GM21526 (cell line): ENCODE data around the gene LIN9.
A peak's percentile ranks its signal among the peaks of the same experiment; 100 is the strongest.
"Not testable (repeated sequence)": the region's sequence is repeated elsewhere in the genome, so short reads cannot be mapped to it uniquely, and the experiment has no call there.

Experiments
- ATAC-seq: cut with Tn5 transposase; IDR thresholded peaks from one replicate; pipeline ENCODE4 v1.9.1; 2021; ENCODE audit warnings: moderate library complexity; ENCODE audit not compliant: unreplicated experiment, low FRiP score

LIN9 gene

DNA sequence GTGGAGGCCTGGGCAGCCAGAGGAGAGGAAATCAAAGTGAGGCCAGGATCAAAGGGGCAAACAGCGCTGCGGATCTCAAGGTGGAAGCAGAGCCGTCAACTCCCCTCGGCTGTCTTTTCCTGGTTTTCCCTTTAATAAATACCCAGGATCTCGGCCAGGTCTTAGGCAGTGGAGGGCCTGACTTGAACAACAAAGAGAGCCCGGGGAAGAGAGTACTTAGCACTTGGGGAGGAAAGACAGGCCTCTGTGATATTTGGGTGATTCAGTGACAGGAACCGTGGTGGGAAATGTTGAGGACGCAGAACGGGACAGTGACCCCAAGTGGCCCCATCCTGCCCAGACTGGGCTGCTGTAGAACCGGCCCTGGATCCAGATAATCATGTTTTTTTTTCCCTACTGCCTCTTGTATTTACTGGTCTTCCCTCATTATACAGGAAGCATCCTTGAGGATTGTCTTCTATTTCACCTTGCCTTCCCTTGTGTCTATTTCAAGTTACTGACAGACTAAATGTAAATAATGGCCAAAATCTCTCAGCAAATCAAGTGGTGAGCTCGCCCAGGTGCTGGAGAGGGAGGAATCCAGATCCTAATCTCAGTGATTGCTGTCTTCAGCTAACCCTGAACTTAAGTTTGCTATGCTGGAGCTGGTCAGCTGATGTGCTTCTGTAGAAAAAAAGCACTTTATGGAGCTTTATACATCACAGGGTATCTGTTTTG lies 88.3 kb downstream of the LIN9 start:
- no peak for ATAC-seq

- ATAC-seq = no peak
Measured at GRCh38 chr1:226217273-226217672, 91.7 kb downstream of the LIN9 start.

GRCh38 chr1:226216056-226216455 lies 92.9 kb downstream of the LIN9 start:
- no peak for ATAC-seq

- no peak for ATAC-seq
Measured at GRCh38 chr1:226215239-226215638, 93.7 kb downstream of the LIN9 start.

DNA sequence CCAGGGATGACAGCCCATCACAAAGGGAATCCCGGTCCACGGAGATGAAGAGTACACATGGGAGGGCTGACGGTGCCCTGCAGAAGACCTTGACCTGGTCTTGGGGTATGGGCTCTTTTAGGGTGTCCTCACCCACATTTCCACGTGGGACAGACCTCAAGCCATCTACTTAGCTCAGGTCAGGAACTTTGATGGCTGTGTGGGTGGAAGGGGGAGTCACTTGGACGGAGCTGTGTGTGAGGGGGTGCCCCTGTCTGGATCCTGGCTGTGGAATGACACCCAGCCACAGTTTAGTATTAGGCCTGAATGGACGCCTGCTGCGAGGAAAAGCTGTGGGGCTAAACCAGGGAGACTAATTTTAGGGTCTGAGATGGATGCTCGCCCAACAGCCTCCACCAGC lies 96.4 kb downstream of the LIN9 start:
- no peak for ATAC-seq

- no peak for ATAC-seq
Measured at GRCh38 chr1:226211181-226211821, 97.7 kb downstream of the LIN9 start.

GRCh38 chr1:226210571-226211176 lies 98.3 kb downstream of the LIN9 start:
- no peak for ATAC-seq

DNA sequence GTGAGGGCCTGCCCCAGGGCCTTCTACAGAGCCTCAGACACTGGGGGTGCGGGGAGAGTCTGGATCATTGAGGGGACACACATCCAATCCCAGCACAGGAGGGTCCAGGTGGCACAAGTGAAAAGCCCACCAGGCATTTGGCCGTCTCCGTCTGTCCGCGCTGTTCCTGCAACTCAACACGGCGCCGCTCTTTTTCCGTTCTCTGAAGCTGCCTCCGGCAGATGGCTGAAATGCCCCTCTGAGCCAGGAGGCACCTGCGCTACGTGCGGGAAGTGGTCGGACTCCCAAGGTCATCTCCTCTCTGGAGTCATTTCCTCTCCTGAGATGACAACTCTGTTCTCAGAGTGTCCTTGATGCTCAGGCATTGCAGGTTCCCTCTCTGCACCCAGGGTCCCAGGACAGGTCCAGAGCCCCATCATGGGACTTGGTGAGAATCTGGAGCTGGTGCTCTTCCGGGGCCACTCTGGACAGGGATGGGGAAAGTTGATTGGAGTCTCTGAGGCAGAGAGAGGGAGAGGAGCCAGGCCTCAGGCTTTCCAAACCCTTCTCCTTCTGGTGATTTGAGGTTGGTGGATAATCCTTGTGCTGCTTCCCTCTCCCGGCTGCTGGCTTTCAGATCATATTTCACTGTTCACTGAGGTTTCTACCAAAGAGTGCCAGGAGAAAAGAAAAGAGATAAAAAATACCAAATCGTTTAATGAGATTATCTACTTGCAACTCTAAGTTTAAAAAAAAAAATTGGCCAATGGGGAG lies 99.5 kb downstream of the LIN9 start:
- ATAC-seq = no peak

DNA sequence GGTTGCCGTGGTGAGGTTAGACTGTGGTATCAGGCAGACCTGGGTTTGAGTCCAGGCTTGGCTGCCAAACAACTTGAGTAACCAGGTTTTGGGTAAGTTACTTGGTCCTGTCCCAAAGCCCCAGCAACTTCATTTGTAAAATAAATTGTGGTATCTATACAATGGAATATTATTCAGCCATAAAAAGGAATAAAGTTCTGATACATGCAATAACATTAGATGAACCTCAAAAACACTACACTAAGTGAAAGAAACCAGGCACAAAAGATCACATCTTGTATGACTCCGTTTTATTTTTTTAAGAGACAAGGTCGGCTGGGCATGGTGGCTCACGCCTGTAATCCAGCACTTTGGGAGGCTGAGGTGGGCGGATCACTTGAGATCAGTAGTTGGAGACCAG lies 101.9 kb downstream of the LIN9 start:
- no peak for ATAC-seq

DNA sequence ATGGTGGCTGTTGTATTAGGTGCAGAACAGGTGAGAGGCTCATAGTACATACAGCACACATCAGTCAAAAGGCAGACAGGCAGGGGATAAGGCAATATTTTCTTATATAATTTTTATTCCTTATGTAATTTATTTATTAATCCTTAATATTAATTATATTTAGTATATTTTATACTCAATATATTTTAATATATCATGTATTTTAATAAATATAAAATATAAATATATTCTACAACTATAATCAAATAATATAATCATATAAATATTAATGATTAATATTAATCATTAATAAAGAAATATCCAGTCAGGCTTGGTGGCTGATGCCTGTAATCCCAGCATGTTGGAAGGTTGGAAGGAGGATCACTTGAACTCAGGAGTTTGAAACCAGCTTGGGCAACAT lies 104.8 kb downstream of the LIN9 start:
- ATAC-seq = no peak

DNA sequence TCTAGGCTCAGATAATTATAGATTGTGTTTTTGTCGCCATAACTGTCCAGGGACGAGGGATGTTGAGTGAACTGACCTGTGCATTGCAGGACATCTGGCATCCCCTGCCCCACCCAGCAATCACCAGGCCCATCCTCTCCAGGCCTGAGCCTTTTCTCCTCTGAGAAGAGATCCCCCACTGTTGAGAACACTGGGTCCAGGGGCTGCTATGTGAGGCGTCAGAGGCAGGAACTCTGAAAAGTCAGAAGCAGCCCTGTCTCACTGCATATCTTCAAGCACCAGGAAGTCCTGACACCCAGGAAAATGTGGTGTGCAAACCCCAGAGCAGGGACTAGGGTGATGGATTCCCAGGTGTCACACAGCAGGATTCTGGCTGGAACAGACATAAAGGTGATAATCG lies 105.3 kb downstream of the LIN9 start:
- no peak for ATAC-seq

- ATAC-seq = no peak
Measured at GRCh38 chr1:226203240-226203639, 105.7 kb downstream of the LIN9 start.

GRCh38 chr1:226202666-226203065 lies 106.3 kb downstream of the LIN9 start:
- not testable (repeated sequence) for ATAC-seq

DNA sequence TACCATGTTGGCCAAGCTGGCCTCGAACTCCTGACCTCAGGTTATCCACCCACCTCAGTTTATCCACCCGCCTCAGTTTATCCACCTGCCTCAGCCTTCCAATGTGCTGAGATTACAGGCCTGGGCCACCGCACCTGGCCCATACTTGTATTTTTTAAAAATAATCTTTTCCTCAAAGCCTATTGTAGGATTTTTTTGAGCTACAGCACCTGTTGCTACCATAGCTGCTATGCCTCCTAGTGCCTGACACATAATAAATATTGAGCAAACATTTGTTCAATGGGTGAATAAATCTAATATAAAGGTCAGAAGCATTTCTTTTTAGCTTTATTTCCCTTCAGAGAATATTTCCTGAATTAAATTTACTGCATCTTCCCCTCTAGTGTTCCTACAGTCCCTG lies 106.7 kb downstream of the LIN9 start:
- ATAC-seq = no peak

- ATAC-seq = peak; percentile 62
Measured at GRCh38 chr1:226201029-226201593, 107.9 kb downstream of the LIN9 start.

GRCh38 chr1:226199971-226200370 lies 109.0 kb downstream of the LIN9 start:
- no peak for ATAC-seq

DNA sequence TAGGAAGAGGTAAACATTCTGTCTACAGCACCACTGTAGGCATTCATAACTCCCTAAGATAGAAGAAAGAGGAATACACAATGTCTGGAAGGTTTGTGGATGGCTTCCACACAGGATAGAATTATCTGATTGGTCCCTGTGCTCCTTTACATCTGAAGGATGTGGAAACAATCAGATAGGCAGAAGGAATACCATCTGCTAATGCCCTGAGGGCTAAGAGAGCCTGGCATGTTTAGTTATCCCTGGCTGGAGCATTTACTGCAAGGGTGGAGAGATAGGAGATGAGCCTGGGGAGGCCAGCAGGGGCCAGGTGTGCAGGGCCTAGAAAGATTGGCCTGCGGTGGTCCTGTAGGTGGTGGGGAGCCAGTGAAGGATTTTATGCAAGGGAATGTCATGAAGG lies 113.8 kb downstream of the LIN9 start:
- ATAC-seq = no peak

DNA sequence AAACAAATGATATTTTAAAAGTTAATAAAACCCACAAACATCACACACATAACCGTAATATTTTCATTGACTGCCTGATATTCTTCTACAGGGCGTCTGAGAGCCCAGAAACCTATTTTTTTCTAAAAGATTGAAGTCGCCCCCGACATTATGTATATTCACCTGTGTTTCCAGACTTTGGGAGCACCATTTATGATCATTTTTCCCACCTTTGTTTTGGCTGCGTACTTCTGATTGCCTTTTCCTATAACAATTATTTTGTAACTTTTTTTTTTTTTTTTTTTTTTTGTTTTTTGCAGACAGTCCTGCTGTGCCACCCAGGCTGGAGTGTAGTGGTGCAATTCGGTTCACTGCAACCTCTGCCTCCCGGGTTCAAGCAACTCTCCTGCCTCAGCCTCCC lies 121.6 kb downstream of the LIN9 start:
- ATAC-seq = no peak

DNA sequence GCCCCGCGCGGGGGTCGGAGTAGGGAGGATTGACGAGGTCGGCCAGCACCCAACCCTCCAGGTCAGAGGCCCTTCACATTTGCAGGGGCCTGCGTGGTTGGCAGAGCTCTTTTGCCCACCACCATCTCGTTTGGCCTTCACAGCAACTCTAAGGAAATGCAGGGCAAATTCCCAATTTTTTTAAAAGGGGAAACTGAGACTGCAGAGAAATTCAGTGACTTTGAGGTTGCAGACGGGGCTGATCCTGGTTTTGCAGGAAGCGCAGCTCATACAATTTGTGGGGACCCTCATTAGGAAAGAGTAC lies 122.0 kb downstream of the LIN9 start:
- ATAC-seq = no peak

- peak; percentile 90 for ATAC-seq
Measured at GRCh38 chr1:226186124-226187018, 122.6 kb downstream of the LIN9 start, which contains the start of gene ACBD3. Gene ACBD3, minus strand, starts transcription at chr1:226186741. Its CDS starts 66 bp downstream, at chr1:226186675.
